Erythroblast (primary cell): ENCODE results near the gene C2.
A peak's percentile ranks its signal among the peaks of the same experiment; 100 is the strongest.

Experiments
- DNase-seq, 2 experiments: peaks; one replicate each; lab custom pipeline; 2025; lab: John Stamatoyannopoulos, UW
- GATA1 ChIP-seq: IDR thresholded peaks from 2 replicates; pipeline ENCODE4 v1.6.1; 2011; ENCODE audit warnings: low read depth, mild to moderate bottlenecking, control low read depth, low read length, moderate library complexity
- POLR2A ChIP-seq: IDR thresholded peaks from 2 replicates; pipeline ENCODE4 v1.6.1; 2011; ENCODE audit warnings: mild to moderate bottlenecking, low read length

Gene C2

GRCh38 chr6:31888276-31889258 is 39.0 kb upstream of the C2 start:
- TF ChIP-seq GATA1 = no peak
- no peak for TF ChIP-seq POLR2A
- DNase-seq = peak; percentile 27 to 58

GRCh38 chr6:31889331-31889972 is 38.1 kb upstream of the C2 start:
- no peak for TF ChIP-seq GATA1
- no peak for TF ChIP-seq POLR2A
- DNase-seq = no peak

GRCh38 chr6:31892821-31893220 is 34.7 kb upstream of the C2 start:
- DNase-seq = no peak

GRCh38 chr6:31896493-31896855 is 31.0 kb upstream of the C2 start:
- no peak for DNase-seq
- TF ChIP-seq GATA1 (no peak), POLR2A (no peak)

More at GRCh38 chr6:31892821-31893220, 34.7 kb upstream of the C2 start:
- TF ChIP-seq GATA1 (no peak), POLR2A (no peak)

- TF ChIP-seq GATA1 = no peak
- TF ChIP-seq POLR2A = no peak
- peak; percentile 41 to 50 for DNase-seq
Observed at GRCh38 chr6:31896856-31897611, 30.5 kb upstream of the C2 start.

- DNase-seq = peak; percentile 89 to 93
- TF ChIP-seq POLR2A (peak; percentile 81), GATA1 (no peak)
Observed at GRCh38 chr6:31897612-31898382, 29.7 kb upstream of the C2 start, which contains the start of gene EHMT2. EHMT2 (minus strand) TSS chr6:31897698; CDS start chr6:31897677, 21 bp downstream.

GRCh38 chr6:31898383-31899011 is 29.0 kb upstream of the C2 start:
- TF ChIP-seq POLR2A = no peak
- no peak for TF ChIP-seq GATA1
- peak; percentile 69 to 79 for DNase-seq

GRCh38 chr6:31899215-31899614 is 28.3 kb upstream of the C2 start:
- TF ChIP-seq POLR2A = no peak
- TF ChIP-seq GATA1 = no peak
- no peak for DNase-seq

GRCh38 chr6:31899882-31900722 is 27.4 kb upstream of the C2 start:
- peak in 1 of 2 experiments; percentile 23 for DNase-seq
- TF ChIP-seq GATA1 = no peak
- TF ChIP-seq POLR2A = no peak

GRCh38 chr6:31900917-31901414 is 26.6 kb upstream of the C2 start:
- no peak for TF ChIP-seq GATA1
- TF ChIP-seq POLR2A = no peak

GRCh38 chr6:31901415-31901952 is 26.0 kb upstream of the C2 start:
- TF ChIP-seq POLR2A (no peak), GATA1 (no peak)
- peak; percentile 52 to 55 for DNase-seq

More at GRCh38 chr6:31900917-31901414, 26.6 kb upstream of the C2 start:
- no peak for DNase-seq
